ENCODE results near the gene LRP2BP.
"Not testable (repeated sequence)": the region's sequence is repeated elsewhere in the genome, so short reads cannot be mapped to it uniquely, and the experiment has no call there.

The LRP2BP gene

DNA sequence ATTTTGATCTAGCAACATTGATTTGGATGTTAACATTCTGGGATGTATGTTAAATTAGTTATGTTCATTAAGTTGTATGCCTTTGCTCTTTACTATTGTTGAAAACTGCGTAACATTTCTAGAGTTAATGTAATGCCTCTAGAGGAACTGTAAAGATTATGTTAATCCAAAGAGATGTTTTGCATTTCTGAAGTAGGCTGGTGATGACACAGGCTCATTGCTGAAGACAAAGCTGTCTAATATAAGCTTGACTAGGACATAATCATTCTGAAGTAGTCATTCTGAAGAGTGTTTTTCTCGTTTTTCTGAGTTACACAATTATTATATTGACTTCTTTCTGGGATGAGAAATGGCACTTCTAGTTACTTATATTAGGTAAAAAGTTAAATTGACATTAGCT, 72.9 kb downstream of the LRP2BP start:
- DNase-seq = no peak

DNA sequence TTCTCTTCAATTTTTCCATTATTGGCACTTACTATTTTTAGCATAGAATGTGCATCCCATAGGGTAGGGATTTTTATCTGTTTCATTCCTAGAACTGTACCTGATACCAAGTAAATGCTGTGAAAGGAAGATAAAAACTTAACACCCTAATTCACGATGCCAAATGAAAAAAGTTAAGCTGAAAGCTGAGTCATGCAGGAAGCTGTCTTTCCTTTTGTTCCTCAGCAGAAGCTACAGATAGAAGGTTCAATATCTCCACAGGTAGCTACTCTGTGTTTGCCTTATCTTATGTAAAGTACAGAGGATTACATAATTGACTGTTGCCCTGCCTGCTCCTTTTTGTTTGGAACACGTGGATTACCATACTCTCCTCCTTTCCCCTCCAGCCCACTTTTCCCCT, 77.0 kb downstream of the LRP2BP start:
- no peak for DNase-seq

DNA sequence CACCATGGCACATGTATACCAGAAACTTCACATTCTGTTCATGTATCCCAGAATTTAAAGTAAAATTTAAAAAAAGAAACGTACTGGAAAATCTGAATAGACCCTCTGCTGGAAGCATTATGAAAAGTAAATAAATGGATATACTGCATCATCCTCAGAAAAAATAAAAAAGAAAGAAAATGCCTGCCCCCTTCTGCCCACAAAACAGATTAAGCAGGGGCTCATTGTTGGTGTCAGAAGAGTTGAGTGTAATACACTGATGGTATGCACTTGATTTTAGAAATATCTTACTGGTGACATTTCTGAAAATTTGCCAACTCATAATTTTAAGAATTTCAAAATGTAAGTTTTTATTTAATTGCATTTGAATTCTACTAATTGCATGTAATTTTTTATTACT, 77.8 kb downstream of the LRP2BP start:
- no peak for DNase-seq

DNA sequence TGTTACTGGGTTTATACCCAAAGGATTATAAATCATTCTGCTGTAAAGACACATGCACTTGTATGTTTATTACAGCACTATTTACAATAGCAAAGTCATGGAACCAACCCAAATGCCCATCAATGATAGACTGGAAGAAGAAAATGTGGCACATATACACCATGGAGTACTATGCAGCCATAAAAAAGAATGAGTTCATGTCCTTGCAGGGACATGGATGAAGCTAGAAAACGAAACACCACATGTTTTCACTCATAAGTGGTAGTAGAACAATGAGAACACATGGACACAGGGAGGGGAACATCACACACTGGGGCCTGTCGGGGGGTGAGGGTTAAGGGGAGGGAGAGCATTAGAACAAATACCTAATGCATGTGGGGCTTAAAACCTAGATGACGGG, 78.3 kb downstream of the LRP2BP start:
- DNase-seq = not testable (repeated sequence)

All from 8988T (cell line).